K562 (cell line): ENCODE results near the gene JMJD1C. TPM values are rescaled to one million over a fixed set of nuclear protein-coding genes. Genes with fewer than 3 reads are reported as not detected.

Experiments used
- ATAC-seq: fragments of 200-7000 bp; cut with Tn5 transposase; 3 replicates; pipeline ENCODE4 v1.9.1; 2020; ENCODE audit warnings: moderate library complexity
- BruUV-seq: library from RNA; stranded (reverse); fragments of 400-500 nt; replicated peaks from 2 replicates; lab custom pipeline; 2021; lab: Mats Ljungman, UMichigan
- CTCF ChIA-PET: fragments of 300-600 bp; formaldehyde crosslinking; extraction: SDS; loops from one replicate; lab custom pipeline; 2021; ENCODE audit warnings: low intra/inter-chr PET ratio; lab: Yijun Ruan, JAX
- POLR2A ChIA-PET: fragments of 300-600, 350-650 bp; sonication (Branson Sonifier 250); formaldehyde crosslinking; extraction: SDS; loops from one replicate; lab custom pipeline; 2021; ENCODE audit warnings: antibody characterized with exemption, inconsistent platforms; lab: Yijun Ruan, JAX
- DNase-seq, 4 experiments: peaks; one replicate each; pipeline versions ENCODE4 v3.0.0 to v3.0.0-alpha.2; 2011 to 2018; ENCODE audit warnings: low spot score in 3 of 4, mixed read lengths in 3 of 4; ENCODE audit errors: extremely low read depth in 1 of 4
- FAIRE-seq: peaks from 2 replicates; lab custom pipeline; 2011; peaks lifted over from hg19 to GRCh38; lab: Jason Lieb, UNC
- H2AFZ ChIP-seq: 2 replicates; pipeline ENCODE4 v1.6.0; 2011; ENCODE audit warnings: low read depth, low read length, control low read depth, inconsistent platforms
- H3K27ac ChIP-seq: fragments of 200-600 bp; 3 replicates; pipeline ENCODE4 v1.8.0; 2011; ENCODE audit warnings: low read depth, mild to moderate bottlenecking, control low read depth, inconsistent platforms, low read length, moderate library complexity, mixed read lengths; ENCODE audit errors: extremely low read depth
- H3K27me3 ChIP-seq, 2 experiments: fragments of 300-600 bp in 1 of 2; 2 replicates in 1 of 2; 3 replicates in 1 of 2; pipeline versions ENCODE4 v1.6.0 to v1.8.0; 2011; ENCODE audit warnings: inconsistent platforms in 2 of 2, low read length in 2 of 2, mild to moderate bottlenecking in 1 of 2, mixed read lengths in 1 of 2, moderate library complexity in 1 of 2; ENCODE audit not compliant: control insufficient read depth in 2 of 2, insufficient read depth in 2 of 2
- H3K36me3 ChIP-seq: fragments of 300-600 bp; 3 replicates; pipeline ENCODE4 v1.8.0; 2011; ENCODE audit warnings: mild to moderate bottlenecking, low read length, inconsistent platforms; ENCODE audit not compliant: control insufficient read depth, insufficient read depth
- H3K4me1 ChIP-seq, 2 experiments: fragments of 200-600 bp in 1 of 2; replicated peaks in 1 of 2; 2 replicates in 1 of 2; 3 replicates in 1 of 2; pipeline versions ENCODE4 v1.5.1 to v1.8.0; 2011; ENCODE audit warnings: inconsistent platforms in 2 of 2, low read length in 2 of 2, mild to moderate bottlenecking in 1 of 2, mixed read lengths in 1 of 2, moderate library complexity in 1 of 2; ENCODE audit not compliant: control insufficient read depth in 2 of 2, insufficient read depth in 2 of 2
- H3K4me2 ChIP-seq: 2 replicates; pipeline ENCODE4 v1.6.1; 2011; ENCODE audit warnings: low read length, control low read depth, inconsistent platforms, mixed read lengths; ENCODE audit not compliant: insufficient read depth
- H3K4me3 ChIP-seq: fragments of 200-600 bp; sonication (generic), shearing (Covaris generic); 2 replicates; pipeline ENCODE4 v1.5.1; 2016; ENCODE audit warnings: control low read depth, inconsistent platforms
- H3K79me2 ChIP-seq: fragments of 200-600 bp; 3 replicates; pipeline ENCODE4 v1.8.0; 2011; ENCODE audit warnings: low read length, inconsistent platforms; ENCODE audit not compliant: control insufficient read depth, insufficient read depth
- H3K9ac ChIP-seq, 2 experiments: 2 replicates each; pipeline versions ENCODE4 v1.6.0 to v1.6.1; 2011; ENCODE audit warnings: low read depth in 2 of 2, low read length in 2 of 2, control low read depth in 1 of 2, inconsistent platforms in 1 of 2, mild to moderate bottlenecking in 1 of 2, mixed read lengths in 1 of 2; ENCODE audit not compliant: insufficient read depth in 1 of 2
- H3K9me1 ChIP-seq: one replicate; pipeline ENCODE4 v1.6.0; 2011; ENCODE audit warnings: inconsistent platforms, mild to moderate bottlenecking, low read length, moderate library complexity; ENCODE audit not compliant: control insufficient read depth, insufficient read depth
- H3K9me3 ChIP-seq: replicated peaks from 2 replicates; pipeline ENCODE4 v1.5.1; 2011; ENCODE audit warnings: low read depth, low read length, inconsistent platforms; ENCODE audit not compliant: control insufficient read depth, insufficient read depth
- H4K20me1 ChIP-seq: replicated peaks from 2 replicates; pipeline ENCODE4 v1.6.1; 2011; ENCODE audit warnings: low read length, inconsistent platforms, mixed read lengths; ENCODE audit not compliant: control insufficient read depth, insufficient read depth
- ADNP ChIP-seq: fragments of 200-800 bp; sonication (Bioruptor generic); IDR thresholded peaks from 2 replicates; pipeline ENCODE4 v1.6.1; 2016; ENCODE audit warnings: missing genetic modification characterization, missing compliant biosample characterization
- ARNT ChIP-seq, 2 experiments: fragments of 450-650 bp; IDR thresholded peaks; 2 replicates each; pipeline ENCODE4 v1.6.1; 2016; ENCODE audit warnings: mild to moderate bottlenecking in 1 of 2
- BACH1 ChIP-seq: fragments of 200-800 bp; sonication (Bioruptor generic); IDR thresholded peaks from 2 replicates; pipeline ENCODE4 v1.6.1; 2016; ENCODE audit warnings: missing genetic modification characterization, missing compliant biosample characterization
- BCOR ChIP-seq: fragments of 450-650 bp; IDR thresholded peaks from 2 replicates; pipeline ENCODE4 v1.6.1; 2016
- CBX3 ChIP-seq, 2 experiments: IDR thresholded peaks; 1 replicate in 1 of 2; 2 replicates in 1 of 2; pipeline ENCODE4 v1.6.1; 2012; ENCODE audit warnings: inconsistent platforms in 2 of 2, low read length in 2 of 2, borderline replicate concordance in 1 of 2, control low read depth in 1 of 2
- CHD4 ChIP-seq: fragments of 200-600 bp; sonication (generic); IDR thresholded peaks from 3 replicates; pipeline ENCODE4 v1.6.1; 2012; ENCODE audit warnings: low read depth, mild to moderate bottlenecking, mixed read lengths, low read length, inconsistent platforms; ENCODE audit not compliant: insufficient read depth, insufficient replicate concordance, poor library complexity, severe bottlenecking
- ETV1 ChIP-seq: fragments of 450-650 bp; conservative IDR thresholded peaks from 2 replicates; pipeline ENCODE4 v1.6.1; 2016; ENCODE audit warnings: missing genetic modification characterization, control low read depth, low read depth, missing compliant biosample characterization
- HDAC2 ChIP-seq: fragments of 450-650 bp; IDR thresholded peaks from 2 replicates; pipeline ENCODE4 v1.6.1; 2016; ENCODE audit warnings: mild to moderate bottlenecking
- HMG20A ChIP-seq: fragments of 450-650 bp; formaldehyde crosslinking; conservative IDR thresholded peaks from 2 replicates; pipeline ENCODE4 v1.4.0; 2020; ENCODE audit warnings: mild to moderate bottlenecking, mixed read lengths
- KDM1A ChIP-seq, 2 experiments: fragments of 450-650 bp; IDR thresholded peaks; 2 replicates each; pipeline ENCODE4 v1.6.1; 2016; ENCODE audit warnings: mild to moderate bottlenecking in 2 of 2
- RBM25 ChIP-seq: fragments of 200-400 bp; formaldehyde crosslinking; IDR thresholded peaks from 2 replicates; pipeline ENCODE4 v1.6.1; 2018; ENCODE audit warnings: low read length, low read depth, moderate library complexity; ENCODE audit not compliant: severe bottlenecking
- RCOR1 ChIP-seq, 2 experiments: IDR thresholded peaks; 2 replicates each; pipeline ENCODE4 v1.6.1; 2012; ENCODE audit warnings: low read depth in 2 of 2, low read length in 2 of 2, borderline replicate concordance in 1 of 2, improper control_type of control experiment in 1 of 2
- SAP30 ChIP-seq: fragments of 200-600 bp; sonication (generic); IDR thresholded peaks from 2 replicates; pipeline ENCODE4 v1.6.1; 2012; ENCODE audit warnings: borderline replicate concordance, low read depth, mild to moderate bottlenecking, moderate library complexity, low read length, control low read depth, inconsistent platforms; ENCODE audit not compliant: insufficient read depth, poor library complexity, severe bottlenecking
- SMARCA5 ChIP-seq: fragments of 450-650 bp; IDR thresholded peaks from 2 replicates; pipeline ENCODE4 v1.6.1; 2016
- SRSF9 ChIP-seq: fragments of 200-400 bp; formaldehyde crosslinking; IDR thresholded peaks from 2 replicates; pipeline ENCODE4 v1.6.1; 2017; ENCODE audit warnings: low read depth, low read length, borderline replicate concordance
- TCFL5 ChIP-seq: fragments of 250-450 bp; sonication (Bioruptor Pico); conservative IDR thresholded peaks from 2 replicates; pipeline ENCODE4 v1.6.1; 2021; ENCODE audit warnings: mild to moderate bottlenecking, moderate library complexity, matching md5 sums
- WGBS: fragments of 100-300 bp; shearing (Covaris generic); methylation state at CpG from one replicate; pipeline ENCODE4 v1.1.6; 2016; ENCODE audit warnings: low coverage, mixed read lengths; ENCODE audit not compliant: insufficient coverage; ENCODE audit errors: missing lambda C conversion rate; 5-methylcytosine and 5-hydroxymethylcytosine counted together
- in situ Hi-C: fragments of 300-500 bp; cut with MboI; formaldehyde crosslinking; loops from 4 replicates; pipeline ENCODE4 v1.15.0; 2018; ENCODE audit warnings: inconsistent platforms, mixed read lengths
- intact Hi-C: fragments of 100-400 bp; cut with micrococcal nuclease; formaldehyde crosslinking; loops from 2 replicates; pipeline ENCODE4 v1.14.2; 2022
- polyA plus RNA-seq, 8 experiments: library from polyadenylated mRNA; depleted of rRNA in 4 of 8; stranded (reverse) in 5 of 8; unstranded in 3 of 8; fragments of >200 nt; fragmentation: Nextera tagmentation in 2 of 8; fragmentation: Illumina TruSeq in 1 of 8; extraction: Ambion mirVana in 2 of 8; extraction: Trizol in 1 of 8; gene quantifications; 2 replicates each; pipeline versions ENCODE4 v1.2.1 to v1.2.3, GENCODE V29; 2011 to 2014; ENCODE audit warnings: inconsistent platforms in 1 of 8, missing spikeins in 1 of 8
- total RNA-seq, 7 experiments: library from RNA; depleted of rRNA in 6 of 7; stranded (reverse); fragments of >200 nt in 6 of 7; fragmentation: Illumina TruSeq in 2 of 7; extraction: Trizol in 2 of 7; gene quantifications; 2 replicates each; pipeline versions ENCODE4 v1.2.1 to v1.2.3, GENCODE V29; 2011 to 2021; ENCODE audit warnings: low replicate concordance in 1 of 7
- TF ChIP-seq, protein P1 (sequence below): fragments of 250-450 bp; sonication (Bioruptor Pico); IDR thresholded peaks from 2 replicates; pipeline ENCODE4 v1.5.0; 2021; ENCODE audit warnings: mild to moderate bottlenecking, borderline replicate concordance

Gene JMJD1C
- total and polyA plus RNA-seq, 9 of the 15 experiments (the other 6 are each of a cell fraction or from before 2014, with no cell fraction given), result 25.3 to 68.0 (median 47.2) TPM

DNA sequence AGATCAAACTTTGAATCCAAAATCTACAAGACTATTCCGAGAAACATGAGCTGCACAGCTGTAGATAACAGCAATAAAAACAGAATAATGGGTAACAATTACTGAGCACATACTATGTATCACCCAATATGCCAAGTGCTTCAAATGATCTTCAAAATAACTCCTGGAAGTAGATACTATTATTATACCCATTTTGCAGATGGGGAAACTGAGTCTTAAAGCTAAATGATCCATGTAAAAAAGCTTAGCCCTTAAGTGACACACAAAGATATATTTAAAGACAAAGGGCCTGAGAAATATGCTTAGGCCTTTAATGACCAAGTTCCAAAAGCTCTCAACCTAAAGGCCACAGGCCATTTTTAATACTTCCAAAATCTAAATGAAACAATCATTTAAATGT lies 37.1 kb upstream of the JMJD1C start:
- BruUV-seq, result no TSS peak
- FAIRE-seq, result no peak
- Histone ChIP-seq H3K4me1 (peaks cover 5 to 22% of the 10 kb centered on the region in 2 experiments; a peak in 4 of 5 replicates), H3K4me3 (no peak overlapping the region), H3K4me2 (no peak overlapping the region), H3K27ac (no peak overlapping the region), H3K36me3 (0 out of 3 replicates have a peak, but pooled peaks cover 6% of the 10 kb centered on the region), H3K9ac (no peak overlapping the region), H4K20me1 (no peaks in the 10 kb centered on the region), H3K9me3 (no peaks in the 10 kb centered on the region), H3K27me3 (no peaks in the 10 kb centered on the region), H3K9me1 (no peaks in the 10 kb centered on the region), H3K79me2 (peaks cover 74% of the 10 kb centered on the region), H2AFZ (no peak overlapping the region)
- ChIA-PET CTCF (no interaction called here), POLR2A (interaction anchor here (0.7 to 6.0 kb wide), 3 partner anchors 10 to 110 kb away, joined by 3 to 46 read pairs (median 3); no protein-coding TSS in a partner anchor)
- ATAC-seq, result no peak
- in situ Hi-C loops, result no loop called here
- 89% methylated on average over 1 of the region's 1 CpG for WGBS
- intact Hi-C loops, result loop anchor here (5.0 kb wide), 1 partner anchor 124 kb away; no protein-coding TSS in a partner anchor
- no peak for DNase-seq
- TF ChIP-seq RCOR1 (IDR thresholded peaks at IDR 0.05; ENCODE audit: borderline replicate concordance in 1 of 2, low read depth in 2 of 2, low read length in 2 of 2), result peak in 1 of 2 experiments; percentile 74; a peak in 2 of 4 replicates
- TF ChIP-seq ARNT (IDR thresholded peaks at IDR 0.05), result 0 out of 4 replicates have a peak, but pooled peaks of 1 of the 2 experiments have one; percentile 29
- peak; percentile 93 for TF ChIP-seq ADNP
- TF ChIP-seq, protein P1, sequence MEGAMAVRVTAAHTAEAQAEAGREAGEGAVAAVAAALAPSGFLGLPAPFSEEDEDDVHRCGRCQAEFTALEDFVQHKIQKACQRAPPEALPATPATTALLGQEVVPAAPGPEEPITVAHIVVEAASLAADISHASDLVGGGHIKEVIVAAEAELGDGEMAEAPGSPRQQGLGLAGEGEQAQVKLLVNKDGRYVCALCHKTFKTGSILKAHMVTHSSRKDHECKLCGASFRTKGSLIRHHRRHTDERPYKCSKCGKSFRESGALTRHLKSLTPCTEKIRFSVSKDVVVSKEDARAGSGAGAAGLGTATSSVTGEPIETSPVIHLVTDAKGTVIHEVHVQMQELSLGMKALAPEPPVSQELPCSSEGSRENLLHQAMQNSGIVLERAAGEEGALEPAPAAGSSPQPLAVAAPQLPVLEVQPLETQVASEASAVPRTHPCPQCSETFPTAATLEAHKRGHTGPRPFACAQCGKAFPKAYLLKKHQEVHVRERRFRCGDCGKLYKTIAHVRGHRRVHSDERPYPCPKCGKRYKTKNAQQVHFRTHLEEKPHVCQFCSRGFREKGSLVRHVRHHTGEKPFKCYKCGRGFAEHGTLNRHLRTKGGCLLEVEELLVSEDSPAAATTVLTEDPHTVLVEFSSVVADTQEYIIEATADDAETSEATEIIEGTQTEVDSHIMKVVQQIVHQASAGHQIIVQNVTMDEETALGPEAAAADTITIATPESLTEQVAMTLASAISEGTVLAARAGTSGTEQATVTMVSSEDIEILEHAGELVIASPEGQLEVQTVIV (CRISPR knock-in tag), result no peak
- no peak for TF ChIP-seq SAP30
- peak; percentile 94 for TF ChIP-seq BCOR
- TF ChIP-seq CBX3 (IDR thresholded peaks at IDR 0.05; ENCODE audit: borderline replicate concordance in 1 of 2, low read length in 2 of 2), result 0 out of 3 replicates have a peak, but pooled peaks of 1 of the 2 experiments have one; percentile 54
- no peak for TF ChIP-seq HMG20A (CRISPR knock-in tag)
- TF ChIP-seq SMARCA5, result 0 out of 2 replicates have a peak, but pooled peaks have one; percentile 40
- no peak for TF ChIP-seq BACH1
- no peak for TF ChIP-seq SRSF9
- peak; percentile 91 for TF ChIP-seq CHD4
- peak; percentile 71 to 86 for TF ChIP-seq KDM1A (IDR thresholded peaks at IDR 0.05)
- peak; percentile 96 for TF ChIP-seq RBM25
- TF ChIP-seq HDAC2, result peak; percentile 72; the same call in 1 of the 2 replicates
- no peak for TF ChIP-seq ETV1
- no peak for TF ChIP-seq TCFL5 (CRISPR knock-in tag)
